HEK293T (cell line): ENCODE data around the gene C10orf71.

Experiments
- CTCF ChIA-PET: fragments of 350-600 bp; formaldehyde crosslinking; extraction: SDS; loops from one replicate; lab custom pipeline; 2021; ENCODE audit warnings: antibody characterized with exemption, inconsistent platforms; lab: Yijun Ruan, JAX
- POLR2A ChIA-PET: fragments of 350-600 bp; formaldehyde crosslinking; extraction: SDS; loops from one replicate; lab custom pipeline; 2020; ENCODE audit warnings: antibody characterized with exemption, inconsistent platforms; lab: Yijun Ruan, JAX
- DNase-seq: peaks from one replicate; pipeline ENCODE4 v3.0.0; 2012; ENCODE audit warnings: mixed read lengths; ENCODE audit errors: extremely low spot score
- ARNT ChIP-seq: fragments of 450-650 bp; IDR thresholded peaks from 2 replicates; pipeline ENCODE4 v1.6.1; 2017; ENCODE audit warnings: mild to moderate bottlenecking
- BHLHE40 ChIP-seq: fragments of 450-650 bp; IDR thresholded peaks from 2 replicates; pipeline ENCODE4 v1.6.1; 2016; ENCODE audit warnings: mild to moderate bottlenecking, moderate library complexity, borderline replicate concordance
- CTBP1 ChIP-seq: fragments of 450-650 bp; IDR thresholded peaks from 2 replicates; pipeline ENCODE4 v1.6.1; 2016; ENCODE audit warnings: borderline replicate concordance
- ELF4 ChIP-seq: fragments of 450-650 bp; IDR thresholded peaks from 2 replicates; pipeline ENCODE4 v1.6.1; 2017; ENCODE audit warnings: antibody characterized with exemption
- FOXA1 ChIP-seq: fragments of 450-650 bp; IDR thresholded peaks from 2 replicates; pipeline ENCODE4 v1.6.1; 2016; ENCODE audit warnings: mild to moderate bottlenecking
- FOXK2 ChIP-seq: fragments of 450-650 bp; IDR thresholded peaks from 2 replicates; pipeline ENCODE4 v1.6.1; 2016; ENCODE audit warnings: mild to moderate bottlenecking
- FOXM1 ChIP-seq: fragments of 450-650 bp; IDR thresholded peaks from 2 replicates; pipeline ENCODE4 v1.6.1; 2017; ENCODE audit warnings: mild to moderate bottlenecking, borderline replicate concordance
- HDGF ChIP-seq: fragments of 450-650 bp; IDR thresholded peaks from 2 replicates; pipeline ENCODE4 v1.6.1; 2017; ENCODE audit warnings: antibody characterized with exemption, borderline replicate concordance
- L3MBTL2 ChIP-seq: fragments of 450-650 bp; conservative IDR thresholded peaks from 2 replicates; pipeline ENCODE4 v1.6.1; 2016; ENCODE audit warnings: mild to moderate bottlenecking
- LEF1 ChIP-seq: fragments of 450-650 bp; IDR thresholded peaks from 2 replicates; pipeline ENCODE4 v1.6.1; 2017; ENCODE audit warnings: mild to moderate bottlenecking, borderline replicate concordance
- NFRKB ChIP-seq: fragments of 450-650 bp; IDR thresholded peaks from 2 replicates; pipeline ENCODE4 v1.6.1; 2016; ENCODE audit warnings: mild to moderate bottlenecking, moderate library complexity
- SP1 ChIP-seq: fragments of 450-650 bp; IDR thresholded peaks from 2 replicates; pipeline ENCODE4 v1.6.1; 2017
- SUZ12 ChIP-seq: fragments of 450-650 bp; IDR thresholded peaks from 2 replicates; pipeline ENCODE4 v1.6.1; 2016; ENCODE audit warnings: mild to moderate bottlenecking
- TARDBP ChIP-seq: fragments of 450-650 bp; IDR thresholded peaks from 2 replicates; pipeline ENCODE4 v1.6.1; 2016
- ZNF384 ChIP-seq: fragments of 450-650 bp; IDR thresholded peaks from 2 replicates; pipeline ENCODE4 v1.6.1; 2016
- TF ChIP-seq, protein P1 (sequence below): fragments of 450-650 bp; IDR thresholded peaks from 2 replicates; pipeline ENCODE4 v1.6.1; 2016

The C10orf71 gene

GRCh38 chr10:49289480-49289879 is 9.5 kb upstream of the C10orf71 start:
- TF ChIP-seq LEF1: no peak
- TF ChIP-seq ARNT: no peak
- no peak for TF ChIP-seq FOXK2
- TF ChIP-seq FOXM1: no peak
- TF ChIP-seq BHLHE40: no peak
- ChIA-PET POLR2A (no interaction called here), CTCF (no interaction called here)
- no peak for DNase-seq

GRCh38 chr10:49290131-49290530 is 8.8 kb upstream of the C10orf71 start:
- no peak for DNase-seq
- POLR2A ChIA-PET: no interaction called here
- TF ChIP-seq, protein P1, sequence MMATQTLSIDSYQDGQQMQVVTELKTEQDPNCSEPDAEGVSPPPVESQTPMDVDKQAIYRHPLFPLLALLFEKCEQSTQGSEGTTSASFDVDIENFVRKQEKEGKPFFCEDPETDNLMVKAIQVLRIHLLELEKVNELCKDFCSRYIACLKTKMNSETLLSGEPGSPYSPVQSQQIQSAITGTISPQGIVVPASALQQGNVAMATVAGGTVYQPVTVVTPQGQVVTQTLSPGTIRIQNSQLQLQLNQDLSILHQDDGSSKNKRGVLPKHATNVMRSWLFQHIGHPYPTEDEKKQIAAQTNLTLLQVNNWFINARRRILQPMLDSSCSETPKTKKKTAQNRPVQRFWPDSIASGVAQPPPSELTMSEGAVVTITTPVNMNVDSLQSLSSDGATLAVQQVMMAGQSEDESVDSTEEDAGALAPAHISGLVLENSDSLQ: no peak
- no peak for TF ChIP-seq LEF1
- CTCF ChIA-PET: interaction anchor here (0.6 to 0.9 kb wide), 2 partner anchors 11 to 24 kb away, joined by 3 read pairs; no protein-coding TSS in a partner anchor

DNA sequence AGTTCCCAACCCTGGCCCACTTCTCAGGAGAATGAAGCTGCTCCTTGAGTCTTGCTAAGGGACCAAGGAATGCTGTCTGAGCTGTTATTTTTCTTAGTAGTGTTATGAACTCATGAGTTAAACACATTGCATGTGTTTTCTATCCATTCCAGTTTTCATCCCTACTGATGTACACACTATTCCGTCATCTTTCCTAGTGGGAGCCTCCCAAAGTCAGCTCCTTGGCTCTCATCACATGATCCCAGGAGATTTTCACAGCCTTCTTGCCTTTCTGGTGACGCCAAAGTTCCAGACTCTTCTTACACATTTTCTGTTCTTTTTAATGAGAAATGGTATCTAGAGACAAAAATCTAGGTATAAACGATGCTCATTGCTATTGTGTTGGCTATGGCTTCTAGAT is 8.4 kb upstream of the C10orf71 start:
- CTCF ChIA-PET: interaction anchor here (0.6 to 0.9 kb wide), 2 partner anchors 11 to 24 kb away, joined by 3 read pairs; no protein-coding TSS in a partner anchor
- DNase-seq: no peak
- POLR2A ChIA-PET: no interaction called here

GRCh38 chr10:49292565-49293207 is 6.3 kb upstream of the C10orf71 start:
- ChIA-PET CTCF (no interaction called here), POLR2A (no interaction called here)
- TF ChIP-seq LEF1: no peak
- TF ChIP-seq SUZ12: no peak
- TF ChIP-seq NFRKB: no peak
- TF ChIP-seq ZNF384: no peak
- TF ChIP-seq, protein P1: no peak
- TF ChIP-seq CTBP1: no peak
- no peak for TF ChIP-seq FOXK2
- TF ChIP-seq ELF4: no peak
- no peak for TF ChIP-seq L3MBTL2
- no peak for TF ChIP-seq FOXA1
- no peak for TF ChIP-seq TARDBP
- no peak for TF ChIP-seq SP1
- TF ChIP-seq BHLHE40: no peak
- DNase-seq: no peak

More for the DNA sequence above, 8.4 kb upstream of the C10orf71 start:
- TF ChIP-seq SUZ12 (no peak), FOXK2 (no peak), SP1 (no peak), BHLHE40 (no peak), CTBP1 (no peak), L3MBTL2 (no peak), LEF1 (no peak), FOXM1 (no peak), ARNT (no peak), ZNF384 (no peak), FOXA1 (no peak), NFRKB (no peak), TARDBP (no peak), HDGF (no peak)

- no peak for TF ChIP-seq SP1
- no peak for TF ChIP-seq CTBP1
- TF ChIP-seq ARNT: no peak
- no peak for TF ChIP-seq TARDBP
- no peak for TF ChIP-seq NFRKB
- no peak for DNase-seq
- ChIA-PET POLR2A (no interaction called here), CTCF (no interaction called here)
Measured at GRCh38 chr10:49293208-49293603, 5.8 kb upstream of the C10orf71 start.

DNA sequence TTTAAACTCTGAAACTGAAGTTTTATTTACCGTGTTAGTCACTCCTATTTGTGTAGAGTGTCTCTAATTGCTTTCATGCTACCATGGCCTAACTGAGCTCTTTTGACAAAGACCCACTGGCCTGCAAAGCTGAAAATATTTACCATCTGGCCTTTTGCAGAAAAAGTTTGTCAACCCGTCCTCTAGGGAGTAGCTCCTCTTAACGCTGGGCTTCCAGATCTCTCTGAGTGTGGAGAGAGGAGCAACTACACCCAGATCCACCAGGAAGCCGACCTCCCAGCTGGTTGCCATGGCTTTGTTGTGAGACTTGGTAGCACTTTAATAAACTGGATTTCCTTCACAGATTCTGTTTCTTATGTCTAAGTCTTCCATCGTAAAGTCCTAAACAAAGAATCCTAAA is 4.2 kb upstream of the C10orf71 start:
- DNase-seq: no peak
- CTCF ChIA-PET: interaction anchor here (1.3 kb wide), 1 partner anchor 113 kb away, joined by 4 read pairs; no protein-coding TSS in a partner anchor
- TF ChIP-seq FOXK2 (no peak), ELF4 (no peak), FOXM1 (no peak), BHLHE40 (no peak), SUZ12 (no peak), CTBP1 (no peak), LEF1 (no peak), L3MBTL2 (no peak), ARNT (no peak), HDGF (no peak), NFRKB (no peak), TARDBP (no peak), FOXA1 (no peak), SP1 (no peak), ZNF384 (no peak)
- TF ChIP-seq, protein P1: no peak
- POLR2A ChIA-PET: no interaction called here
